ENCODE results near the gene DAPP1.

- TF ChIP-seq CTCF (IDR thresholded peaks at IDR 0.05) (no peak), ZFX (IDR thresholded peaks at IDR 0.05; ENCODE audit: borderline replicate concordance) (no peak)
These were observed 100.9 kb downstream of the DAPP1 start for GRCh38 chr4:99917575-99917974.

All from 22Rv1 (cell line).